SW480 (cell line): Measurements from ENCODE around the gene ELOVL6.

Experiments used
- DNase-seq: peaks from one replicate; pipeline ENCODE4 v3.0.0-alpha.2; 2016; ENCODE audit warnings: low spot score

The ELOVL6 gene

DNA sequence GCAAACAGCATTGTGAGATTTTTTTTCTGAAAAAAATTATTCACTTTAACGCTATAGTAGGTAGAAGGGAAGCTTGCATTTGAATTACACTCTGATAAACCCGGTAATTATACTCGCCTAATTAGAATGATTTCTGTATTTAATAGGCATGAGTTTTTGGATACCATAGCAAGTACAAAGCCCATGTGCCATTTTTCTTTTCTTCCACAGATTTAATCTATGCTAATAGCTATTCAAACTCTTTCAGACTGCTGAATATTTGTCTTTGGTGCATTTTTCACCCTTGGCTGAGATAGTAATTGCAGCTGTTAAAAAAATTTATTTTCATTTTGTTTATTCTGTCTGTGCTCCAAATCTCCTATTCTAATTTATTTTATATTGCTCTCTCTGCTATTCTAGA, 172.7 kb downstream of the ELOVL6 start:
- no peak for DNase-seq

DNA sequence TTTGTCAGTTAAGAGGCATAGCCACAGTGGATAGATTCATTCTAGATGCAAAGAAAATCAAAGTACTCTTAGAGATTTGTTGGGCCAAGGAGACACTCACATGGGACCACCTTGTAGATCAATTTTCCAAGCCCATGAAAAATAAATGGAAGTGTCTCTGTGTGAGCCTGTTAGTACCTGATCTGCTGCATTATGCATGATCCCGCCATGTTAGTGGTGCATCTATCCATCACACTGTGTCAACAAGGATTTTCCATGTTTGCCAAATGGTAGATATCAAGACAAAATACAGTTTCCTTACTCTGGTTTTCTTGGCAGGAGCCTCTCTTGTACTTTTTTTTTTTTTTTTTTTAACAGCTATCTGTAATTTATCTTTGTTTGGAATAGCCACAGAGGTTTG, 173.4 kb downstream of the ELOVL6 start:
- DNase-seq = no peak

DNA sequence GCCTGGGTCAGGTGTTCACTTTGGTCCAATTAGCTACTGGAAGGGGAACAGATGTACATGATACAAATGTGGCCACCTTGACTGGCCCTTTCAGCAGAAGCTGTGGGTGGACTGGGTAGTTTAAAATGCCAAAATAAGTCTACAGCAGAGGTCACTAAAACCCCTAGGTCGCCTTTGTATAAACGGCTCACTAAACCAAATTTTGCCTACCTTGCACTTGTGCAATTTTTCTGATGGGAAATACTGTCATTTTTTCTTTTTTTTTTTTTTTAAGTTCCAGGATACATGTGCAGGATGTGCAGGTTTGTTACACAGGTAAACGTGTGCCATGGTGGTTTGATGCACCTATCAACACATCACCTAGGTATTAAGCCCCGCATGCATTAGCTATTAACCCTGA, 176.0 kb downstream of the ELOVL6 start:
- no peak for DNase-seq

DNA sequence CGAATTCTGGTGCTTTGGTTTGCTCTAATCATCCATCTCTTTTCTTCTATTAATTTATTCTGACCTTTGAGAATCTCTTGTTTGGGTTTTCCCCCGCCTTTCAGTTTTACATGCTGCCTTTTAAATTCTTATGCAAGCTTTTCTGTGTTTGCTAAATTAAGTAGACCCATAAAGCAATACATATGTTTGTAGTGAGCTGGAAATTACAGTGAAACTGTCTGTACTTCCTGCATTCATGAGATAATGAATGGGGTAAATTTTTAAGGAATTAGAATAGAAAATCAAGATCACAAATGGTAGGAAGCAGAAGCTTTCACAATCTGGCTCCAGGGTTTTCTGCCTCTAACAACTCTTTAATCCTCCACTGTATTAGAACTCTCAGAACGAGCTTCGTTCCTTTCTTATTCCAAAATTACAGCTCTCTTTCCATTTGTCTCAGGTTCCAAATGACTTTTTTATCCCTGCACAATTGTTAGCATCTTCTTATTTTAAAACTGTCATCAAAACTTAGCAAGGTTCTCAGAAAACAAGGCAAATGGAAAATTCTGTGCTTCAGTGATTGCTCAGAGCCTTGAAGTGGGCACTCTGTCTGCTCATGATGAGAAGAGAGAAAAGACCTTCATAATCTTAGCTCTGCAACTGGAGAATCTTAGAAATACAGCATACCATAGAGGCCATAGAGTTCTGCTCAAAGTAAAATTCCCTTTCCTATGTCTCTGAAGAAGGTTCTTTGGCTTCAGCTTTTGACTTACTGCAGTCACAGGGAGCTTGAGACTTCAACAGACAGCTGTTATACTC, 177.6 kb downstream of the ELOVL6 start:
- no peak for DNase-seq

DNA sequence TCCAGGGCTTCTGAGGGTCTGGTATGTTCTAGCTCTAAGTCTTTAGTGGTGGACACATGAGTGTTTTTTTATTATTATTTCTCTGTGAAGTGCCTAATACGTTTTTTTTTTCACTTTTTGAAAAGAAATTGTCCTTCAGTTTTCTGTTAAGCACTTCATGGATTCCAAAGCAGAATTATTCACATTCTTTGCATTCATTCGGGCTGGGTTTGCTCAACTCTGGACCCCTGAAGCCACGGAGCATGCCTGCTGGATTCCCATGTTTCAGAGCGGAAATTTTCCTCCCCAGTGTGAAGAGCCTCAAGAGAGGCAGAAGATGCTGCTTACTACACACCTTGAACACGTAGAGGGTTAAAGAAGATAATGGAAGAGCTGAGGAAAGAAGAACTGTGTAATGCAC, 178.3 kb downstream of the ELOVL6 start:
- DNase-seq = no peak

DNA sequence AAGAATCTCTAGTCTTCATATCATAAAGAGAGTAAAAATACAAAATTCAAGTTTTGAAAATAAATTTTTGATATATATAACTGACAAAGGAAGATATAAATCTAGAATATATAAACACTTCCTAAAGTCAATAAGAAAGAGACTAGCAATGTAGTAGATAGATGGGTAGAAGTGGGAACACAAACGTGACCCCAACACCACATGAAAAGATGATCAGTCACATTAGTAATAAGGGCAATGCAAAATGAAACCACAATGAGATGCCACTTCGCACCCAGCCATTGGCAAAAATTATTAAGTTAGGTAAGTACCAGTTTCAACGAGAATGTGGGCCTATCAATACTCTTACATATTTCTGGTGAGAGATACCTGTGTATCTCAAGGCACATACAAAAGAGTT, 179.3 kb downstream of the ELOVL6 start:
- no peak for DNase-seq

DNA sequence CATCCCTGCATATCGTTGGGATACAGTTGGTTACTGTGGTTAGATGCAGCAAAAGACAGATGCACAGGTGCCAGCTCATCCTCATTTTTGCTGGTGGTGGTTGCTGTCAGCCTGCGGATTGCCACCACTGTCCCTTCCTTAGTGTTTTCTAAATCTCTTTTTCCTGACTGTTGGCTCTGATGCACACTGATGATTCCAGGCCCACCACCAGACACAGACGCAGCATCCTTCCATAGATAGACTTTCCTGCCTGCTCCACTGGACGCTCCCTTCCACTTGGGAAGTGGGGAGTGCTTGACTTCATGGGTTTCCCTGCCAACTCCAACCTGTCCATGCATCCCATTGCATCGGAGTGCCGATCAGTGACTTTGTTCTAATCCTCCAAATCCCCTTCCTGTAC, 184.2 kb downstream of the ELOVL6 start:
- DNase-seq = no peak

DNA sequence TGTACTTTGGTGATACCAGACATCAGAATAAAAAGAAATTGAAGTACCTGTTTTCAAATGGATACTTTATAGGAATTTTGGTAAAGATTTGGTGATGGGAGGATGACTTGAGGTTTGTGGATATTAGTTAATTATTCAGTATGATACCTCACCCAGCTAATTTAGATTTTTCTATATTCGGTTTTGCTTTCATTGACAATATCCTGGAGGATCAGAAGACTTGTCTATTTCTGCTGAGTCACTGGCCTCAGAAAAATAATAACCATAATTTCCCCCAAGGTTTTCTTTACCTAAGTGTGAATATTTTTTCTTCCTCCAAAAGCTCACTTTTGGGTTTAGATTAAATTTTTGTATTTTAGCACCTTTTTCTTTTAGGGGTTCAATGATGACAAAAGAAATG, 185.5 kb downstream of the ELOVL6 start:
- DNase-seq = no peak

DNA sequence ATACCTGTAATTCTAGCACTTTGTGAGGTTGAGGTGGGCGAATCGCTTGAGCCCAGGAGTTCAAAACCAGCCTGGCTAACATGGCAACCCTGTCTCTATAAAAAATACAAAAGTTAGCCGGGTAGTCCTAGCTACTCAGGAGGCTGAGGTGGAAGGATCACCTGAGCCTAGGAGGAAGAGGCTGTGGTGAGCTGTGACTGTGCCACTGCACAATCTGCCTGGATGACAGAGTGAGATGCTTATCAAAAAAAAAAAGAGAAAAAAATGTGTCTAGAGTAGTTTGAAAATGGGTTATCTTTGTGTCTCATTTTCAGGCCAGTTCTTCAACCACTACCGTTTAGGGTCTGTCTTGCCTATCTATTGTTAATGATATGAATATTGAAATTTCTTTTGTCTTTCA, 187.6 kb downstream of the ELOVL6 start:
- DNase-seq = no peak

DNA sequence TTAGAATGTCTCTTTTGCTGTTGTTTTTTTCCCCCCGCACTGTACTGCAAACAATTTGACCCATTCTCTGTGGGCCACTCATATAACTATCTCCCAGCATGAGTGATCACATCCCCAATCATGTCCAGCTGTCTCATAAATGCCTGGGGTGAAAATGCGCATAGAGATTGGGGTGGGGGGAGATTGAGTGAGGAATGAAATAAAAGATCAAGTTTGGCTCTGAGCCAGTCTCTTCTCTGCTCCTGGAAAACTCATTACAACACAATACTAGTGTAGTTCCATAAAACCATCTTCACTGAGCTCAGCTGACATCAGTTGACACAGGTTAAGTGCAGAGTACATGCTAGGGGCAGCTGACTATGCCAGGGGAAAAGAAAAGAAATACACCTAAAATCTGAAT, 188.9 kb downstream of the ELOVL6 start:
- no peak for DNase-seq

DNA sequence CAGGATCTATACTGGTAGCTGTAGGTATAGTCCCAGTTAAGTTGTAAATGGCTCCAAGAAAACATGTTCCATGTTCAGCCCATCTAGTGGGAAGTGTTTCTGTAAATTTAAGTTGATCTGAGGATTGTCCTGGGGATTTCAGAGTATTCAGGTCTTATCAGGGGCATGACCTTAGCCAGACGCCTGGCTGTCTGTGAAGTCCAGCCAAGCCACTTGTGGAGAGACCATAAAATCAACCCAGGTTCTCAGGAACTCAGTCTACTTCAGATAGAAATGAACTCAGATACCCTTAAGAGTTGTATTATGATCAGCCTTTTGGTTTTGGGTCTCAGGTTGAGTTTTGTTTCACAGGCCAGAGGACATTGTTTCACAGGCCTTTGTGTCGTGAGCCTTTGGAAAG, 189.9 kb downstream of the ELOVL6 start:
- no peak for DNase-seq

DNA sequence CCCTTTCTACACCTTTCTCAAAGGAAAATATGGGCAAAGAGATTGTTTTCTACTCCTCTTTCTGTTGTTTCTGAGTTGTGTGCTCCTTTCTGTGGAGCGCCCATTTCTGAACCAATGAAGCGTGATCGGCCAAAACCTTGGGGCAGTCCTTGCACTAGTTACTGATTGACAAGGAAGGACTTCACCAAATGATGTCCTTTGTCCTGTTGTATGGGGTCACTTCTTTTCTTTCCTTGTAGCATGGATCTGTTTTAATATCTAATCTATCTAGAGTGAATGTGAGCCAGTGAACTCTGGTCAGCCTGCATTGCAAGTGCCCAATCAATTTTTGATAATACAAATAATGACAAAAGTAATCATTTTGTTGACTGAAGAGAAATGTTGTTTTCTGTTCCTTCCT, 191.2 kb downstream of the ELOVL6 start:
- DNase-seq = no peak

DNA sequence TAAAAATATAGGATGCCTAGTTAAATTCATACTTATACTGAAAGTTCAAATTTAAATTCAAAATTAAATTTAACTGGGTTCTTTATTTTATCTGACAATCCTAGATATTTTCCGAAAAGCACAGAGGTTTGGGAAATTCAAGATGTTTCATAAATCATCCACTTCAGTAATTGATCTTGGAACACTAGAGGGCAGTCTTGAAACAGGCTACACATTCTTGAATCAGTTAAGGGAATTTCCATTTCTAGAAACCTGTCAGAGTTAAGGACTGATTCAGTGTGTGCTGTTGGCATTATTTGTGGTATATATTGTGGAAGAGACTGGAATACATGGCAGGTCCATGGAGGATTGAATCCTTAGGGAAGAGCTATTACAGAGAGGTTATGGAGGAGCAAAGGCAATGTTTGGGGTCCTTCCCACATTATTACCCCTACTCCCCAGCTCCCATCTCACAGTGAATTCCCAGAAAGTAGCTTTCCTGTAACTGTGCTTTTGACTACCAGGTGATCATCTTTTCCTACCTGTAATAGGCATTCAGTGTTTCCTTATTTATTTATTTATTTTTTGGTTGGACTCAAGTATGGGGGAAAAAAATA, 192.9 kb downstream of the ELOVL6 start:
- DNase-seq = peak; percentile 60

DNA sequence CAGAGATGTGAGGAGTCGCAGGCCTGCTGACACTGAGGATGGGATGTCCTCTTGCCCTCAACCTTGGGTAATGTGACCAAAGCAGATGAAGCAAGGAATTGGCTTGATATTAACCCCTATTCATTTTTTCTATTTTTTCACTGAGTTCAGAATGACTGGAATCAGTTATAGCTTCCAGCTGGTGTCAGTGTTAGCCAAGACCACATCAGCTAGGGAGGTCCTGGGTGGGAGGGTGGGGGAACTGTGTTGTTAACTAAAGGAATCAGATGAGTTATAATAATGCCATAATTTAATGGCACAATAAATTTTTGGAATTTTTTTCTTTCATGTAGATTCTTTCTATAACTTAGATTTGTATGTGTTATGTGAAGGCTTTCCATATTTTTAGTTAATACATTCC, 193.9 kb downstream of the ELOVL6 start:
- DNase-seq = no peak

DNA sequence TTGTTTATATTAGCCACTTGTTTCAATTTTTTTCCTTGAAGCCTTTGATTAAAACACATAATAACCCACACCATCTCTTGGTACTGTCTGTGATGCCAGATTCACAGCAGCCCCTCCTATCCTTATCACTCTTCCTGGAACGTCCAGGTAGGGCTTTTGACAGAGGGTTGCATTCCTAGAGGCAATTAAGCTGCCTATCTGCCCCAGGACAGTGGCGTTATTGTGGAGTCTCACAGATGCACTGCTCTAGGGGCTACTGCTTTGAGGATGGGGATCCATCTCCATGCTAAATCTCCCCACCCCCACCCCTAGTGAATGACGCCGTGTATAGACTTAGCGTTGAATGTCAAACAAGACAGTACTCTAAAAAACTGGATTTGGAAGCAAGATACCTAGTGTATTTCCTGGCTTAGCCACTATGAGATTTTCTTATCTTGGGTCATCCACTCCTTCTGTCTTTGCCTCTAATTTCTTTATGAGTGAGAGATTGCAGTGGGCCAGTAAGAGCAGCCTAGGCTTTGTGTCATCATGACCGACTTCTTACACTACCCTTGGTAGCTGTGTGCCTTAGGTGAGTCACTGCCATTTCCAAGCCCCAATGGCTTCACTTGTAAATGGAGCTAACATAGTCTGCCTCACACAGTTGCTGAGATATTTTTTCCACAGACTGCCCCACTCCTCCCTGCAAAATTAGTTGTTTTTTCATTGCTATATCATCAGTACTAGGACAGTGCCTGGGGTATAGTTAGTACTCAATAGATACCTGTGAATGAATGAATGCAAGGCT, 194.8 kb downstream of the ELOVL6 start:
- DNase-seq = no peak

DNA sequence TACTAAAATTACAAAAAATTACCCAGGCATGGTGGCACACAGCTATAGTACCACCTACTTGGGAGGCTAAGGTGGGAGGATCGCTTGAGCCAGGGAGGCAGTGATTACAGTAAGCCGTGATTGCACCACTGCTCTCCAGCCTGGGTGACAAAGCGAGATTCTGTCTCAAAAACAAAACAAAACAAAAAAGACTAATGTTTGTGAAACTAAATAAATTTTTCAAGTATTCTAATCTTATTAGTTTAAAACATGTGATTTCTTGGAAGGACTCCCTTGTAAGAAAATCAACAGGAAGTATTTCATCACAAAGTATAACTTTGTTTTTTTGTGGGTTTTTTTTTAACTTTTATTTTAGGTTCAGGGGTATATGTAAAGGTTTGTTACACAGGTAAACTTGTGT, 196.1 kb downstream of the ELOVL6 start:
- no peak for DNase-seq

DNA sequence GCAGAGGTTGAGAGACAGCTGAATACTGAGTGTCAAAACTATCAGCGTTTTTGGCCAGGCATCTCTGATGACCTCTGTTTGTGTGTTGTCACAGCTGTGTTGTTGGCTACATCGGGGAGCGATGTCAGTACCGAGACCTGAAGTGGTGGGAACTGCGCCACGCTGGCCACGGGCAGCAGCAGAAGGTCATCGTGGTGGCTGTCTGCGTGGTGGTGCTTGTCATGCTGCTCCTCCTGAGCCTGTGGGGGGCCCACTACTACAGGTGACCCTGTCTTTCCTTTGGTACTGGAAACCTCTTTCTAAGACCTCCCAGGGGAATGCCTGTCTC, 198.9 kb downstream of the ELOVL6 start:
- DNase-seq = no peak

DNA sequence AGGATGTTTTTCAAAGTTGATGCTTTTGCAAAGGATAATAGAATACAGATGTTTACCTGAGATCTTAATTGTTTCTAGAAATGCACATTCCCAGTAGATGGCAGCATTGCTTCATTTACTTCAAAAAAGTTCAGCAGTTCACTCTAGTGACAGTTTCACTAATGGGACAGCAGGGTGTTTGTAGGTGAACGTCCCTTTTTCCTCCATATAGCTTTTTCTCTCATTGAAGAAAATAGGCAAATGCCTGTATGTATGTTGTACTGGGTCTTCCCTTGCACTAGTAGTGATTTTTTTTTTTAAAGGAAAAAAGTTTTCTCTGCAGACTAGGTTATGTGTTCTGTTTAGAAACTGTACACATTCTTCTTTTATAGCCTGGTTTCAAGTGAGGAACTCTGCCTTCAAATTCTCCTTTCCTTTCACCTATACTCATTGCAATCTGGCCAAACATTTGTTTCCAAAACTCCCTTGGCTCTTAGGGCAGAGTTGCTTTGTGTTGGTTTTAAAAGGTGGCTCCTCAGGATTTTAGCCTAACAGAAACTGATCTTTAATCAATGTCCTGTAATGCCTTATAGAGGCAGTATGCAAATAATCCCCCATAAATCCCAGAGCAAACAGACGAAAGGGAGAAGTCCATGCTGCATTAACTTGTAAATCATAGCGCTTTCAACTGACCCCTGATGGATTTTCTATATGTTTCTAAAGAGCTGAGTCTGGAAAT, 199.4 kb downstream of the ELOVL6 start:
- DNase-seq = peak; percentile 72

DNA sequence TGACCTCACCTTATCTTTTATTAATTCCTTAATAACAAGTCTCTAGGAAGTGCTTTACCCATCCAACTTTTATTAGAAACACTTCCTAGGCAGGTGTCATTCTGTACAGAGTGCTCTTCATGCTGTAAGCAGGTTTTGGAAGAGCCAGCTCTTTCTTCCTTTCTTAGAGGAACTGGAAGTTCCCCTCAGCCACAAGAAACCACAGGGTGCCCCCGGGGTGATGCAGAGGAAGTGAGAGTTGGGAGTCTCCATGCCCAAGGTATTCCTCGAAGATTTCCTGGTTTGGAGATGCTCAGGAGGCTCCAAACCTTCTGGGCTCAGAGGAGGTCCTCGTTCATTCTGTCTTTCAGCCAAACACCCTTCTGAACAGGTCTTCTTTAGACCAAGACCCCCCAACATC, 201.9 kb downstream of the ELOVL6 start:
- no peak for DNase-seq
